Non-pigmented ciliary epithelial cell (primary cell): ENCODE results near the gene MYH14.
"Not testable (repeated sequence)": the region's sequence is repeated elsewhere in the genome, so short reads cannot be mapped to it uniquely, and the experiment has no call there.

ENCODE experiments used
- DNase-seq: peaks from one replicate; pipeline ENCODE4 v3.0.0-alpha.2; 2010; ENCODE audit warnings: low read depth

Gene MYH14

DNA sequence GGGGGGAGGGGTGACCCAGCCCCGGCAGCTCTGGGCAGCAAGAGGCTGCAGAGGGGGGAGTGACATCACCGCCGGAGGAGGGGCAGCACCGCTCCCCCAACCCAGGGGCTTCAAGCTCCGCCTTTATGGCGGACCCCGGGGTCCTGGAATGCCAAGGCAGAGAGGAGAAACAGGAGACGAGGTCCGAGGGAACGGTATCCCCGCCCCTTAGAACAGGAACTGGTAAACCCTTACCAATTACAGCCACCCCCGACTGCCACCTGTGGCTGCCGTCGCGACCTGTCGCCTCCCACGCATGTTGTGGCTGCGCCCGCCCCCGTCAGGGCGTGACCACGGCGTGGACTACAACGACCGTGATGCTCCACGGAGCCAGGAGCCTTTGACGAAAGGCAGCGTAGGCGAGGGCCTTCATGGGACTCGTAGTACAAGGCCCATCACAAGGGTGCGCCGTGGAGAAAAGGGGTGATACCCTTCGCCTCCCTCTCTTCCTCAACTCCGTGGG, 129.9 kb downstream of the MYH14 start:
- peak; percentile 67 for DNase-seq

DNA sequence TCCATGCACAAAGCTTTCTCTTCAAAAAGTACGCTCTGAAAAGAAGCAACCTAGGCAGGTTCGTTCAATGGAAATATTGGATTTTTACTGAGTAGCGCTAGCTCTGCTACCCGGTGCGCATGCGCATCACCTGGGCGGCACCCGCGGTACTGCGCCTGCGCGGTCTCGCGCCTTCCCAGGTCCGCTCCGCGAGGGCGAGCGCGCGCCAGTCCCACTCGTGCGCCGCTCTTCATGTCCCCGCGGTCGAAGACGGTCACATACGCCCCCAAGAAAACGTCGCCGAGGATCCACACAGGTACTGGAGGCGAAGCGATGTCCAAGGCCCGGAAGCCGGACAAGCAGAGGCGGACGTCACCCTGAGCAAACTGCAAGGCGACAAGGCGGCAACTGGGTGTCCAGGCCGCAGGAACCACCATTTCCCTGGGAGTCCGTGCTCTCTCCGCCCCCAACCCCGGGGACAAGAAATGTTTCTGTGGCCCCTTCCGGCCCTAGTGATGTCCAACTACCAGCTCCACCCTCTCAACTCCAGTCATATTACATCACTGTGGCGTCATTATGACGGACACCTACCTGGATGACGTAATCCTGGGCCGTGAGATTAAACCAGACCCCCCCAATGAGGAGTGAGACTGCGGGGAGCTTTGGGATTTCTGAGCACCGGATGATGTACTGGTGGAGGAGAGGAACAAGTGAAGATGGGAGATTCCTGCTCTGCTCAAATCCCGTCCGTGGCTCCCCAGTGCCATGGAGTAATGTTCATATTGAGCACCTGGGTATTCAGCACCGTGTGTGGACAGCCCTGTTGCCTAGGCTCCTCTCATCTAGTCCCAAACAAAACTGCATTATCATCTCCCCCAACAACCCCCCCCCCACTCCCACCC, 130.6 kb downstream of the MYH14 start:
- DNase-seq: no peak

DNA sequence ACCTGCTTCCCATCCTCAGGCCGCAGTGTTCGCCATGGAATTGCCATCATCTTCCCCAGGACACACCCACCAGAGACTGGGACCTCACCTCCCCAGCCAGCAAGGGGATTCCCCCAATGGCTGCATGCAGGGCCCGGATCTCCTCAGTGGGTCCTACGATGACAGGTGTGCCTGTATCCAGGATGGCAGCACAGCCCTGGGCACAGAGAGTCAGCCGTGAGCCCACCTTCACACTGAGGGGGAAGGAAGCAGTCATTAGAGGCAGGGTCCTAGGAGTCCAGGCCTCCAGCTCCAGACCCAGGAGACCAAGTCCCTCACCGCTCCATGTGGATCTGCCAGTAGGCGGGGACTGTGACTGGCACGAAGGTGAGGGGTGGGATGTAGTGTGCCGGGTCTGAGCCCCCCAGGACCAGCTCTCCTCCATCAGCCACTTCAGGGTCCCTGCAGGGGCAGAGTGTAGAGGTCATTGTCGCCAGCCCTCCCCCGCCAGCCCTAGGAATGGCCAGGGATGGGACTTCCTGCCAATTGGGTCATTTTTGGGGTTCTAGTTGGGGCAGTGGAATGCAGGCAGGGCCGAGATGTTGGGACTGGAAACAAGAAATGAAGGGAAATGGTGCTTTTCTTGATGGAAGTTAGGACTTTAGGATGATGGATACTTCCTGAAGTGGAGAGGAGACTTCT, 131.5 kb downstream of the MYH14 start:
- no peak for DNase-seq

DNA sequence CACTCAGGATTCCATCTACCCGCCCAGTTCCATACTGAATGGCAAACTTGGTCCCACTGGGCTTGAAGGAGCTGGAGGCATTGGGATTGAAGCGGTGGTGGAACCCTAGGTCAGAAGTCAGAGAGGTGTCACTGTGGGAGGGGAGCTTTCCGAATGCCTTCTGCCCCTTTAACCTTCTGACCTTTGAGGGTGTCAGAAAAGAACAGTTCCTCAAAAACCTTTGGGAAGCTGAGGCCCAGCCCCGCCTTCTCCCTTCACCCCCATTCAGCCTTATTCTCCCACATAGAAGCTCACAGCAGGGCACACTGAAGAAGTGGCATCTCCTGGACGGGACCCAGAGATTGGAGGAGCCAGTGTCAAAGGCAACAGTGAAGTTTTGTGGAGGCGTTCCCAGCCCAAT, 133.6 kb downstream of the MYH14 start:
- DNase-seq: not testable (repeated sequence)

DNA sequence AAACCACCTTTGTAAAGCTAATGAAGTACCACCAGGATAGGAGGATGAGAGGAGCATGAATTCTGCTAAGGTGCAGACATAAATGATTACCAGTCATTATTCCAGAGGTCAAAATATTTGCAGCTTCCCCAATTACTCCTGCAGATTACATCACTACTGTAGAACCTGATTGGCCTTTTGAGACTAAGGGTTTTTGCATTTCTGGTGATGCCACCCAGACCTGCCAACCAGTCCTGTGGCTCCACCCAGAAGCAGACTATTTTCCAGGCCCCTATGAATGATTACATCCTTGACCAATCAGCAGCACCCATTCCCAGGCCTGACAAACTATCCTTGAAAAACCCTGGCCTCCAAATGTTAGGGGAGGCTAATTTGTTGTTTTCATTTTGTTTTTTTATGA, 136.9 kb downstream of the MYH14 start:
- no peak for DNase-seq

DNA sequence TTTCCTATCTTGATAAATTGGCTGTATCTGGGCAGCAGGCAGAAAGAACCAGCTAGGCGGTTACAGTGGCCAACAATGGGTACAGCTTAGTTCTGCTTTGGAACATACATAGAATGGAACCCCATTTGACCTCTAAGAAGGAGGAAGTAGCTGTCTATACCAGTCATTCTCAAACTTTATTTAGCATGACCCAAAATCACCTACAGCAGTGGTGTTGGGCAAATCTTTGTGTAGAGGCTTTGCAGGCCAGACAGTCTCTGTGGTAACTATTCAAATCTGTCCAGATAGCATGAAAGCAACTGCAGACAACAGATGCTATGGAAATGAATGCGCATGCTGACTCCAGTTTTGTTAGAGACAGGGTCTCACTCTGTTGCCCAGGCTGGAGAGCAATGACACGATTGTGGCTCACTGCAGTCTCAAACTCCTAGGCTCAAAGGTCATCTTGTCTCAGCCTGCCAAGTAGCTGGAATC, 137.7 kb downstream of the MYH14 start:
- no peak for DNase-seq

DNA sequence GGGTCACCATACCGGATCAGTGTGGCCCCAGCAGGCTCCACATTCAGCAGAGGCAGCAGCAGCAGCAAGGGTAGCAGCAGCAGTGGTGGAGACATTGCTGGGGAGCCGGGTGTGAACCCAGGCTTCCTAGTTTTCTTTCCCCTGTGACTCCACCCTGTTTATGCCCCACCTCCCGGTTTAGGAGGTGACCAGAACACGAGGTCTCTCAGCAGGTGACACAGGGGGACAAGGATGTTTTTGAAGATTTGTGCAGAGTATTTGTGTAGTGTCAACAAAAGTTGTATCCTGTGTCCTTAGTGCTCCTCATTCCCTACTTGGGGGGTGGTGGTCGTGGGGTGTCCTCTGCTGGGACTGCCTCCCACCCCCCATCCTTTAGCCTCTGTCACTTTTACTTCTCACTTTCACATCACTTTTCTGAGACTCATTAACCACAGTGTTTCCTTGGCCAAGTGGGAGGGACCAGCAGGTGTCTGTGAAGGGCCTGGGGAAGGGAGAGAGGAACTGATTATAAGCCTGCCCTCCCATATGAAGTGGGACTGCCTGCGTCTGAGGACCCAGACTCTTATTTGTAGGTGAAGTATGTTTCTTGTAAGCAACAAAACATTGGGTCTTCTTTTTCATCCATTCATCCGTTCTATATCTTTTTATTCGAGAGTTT, 141.4 kb downstream of the MYH14 start:
- no peak for DNase-seq

DNA sequence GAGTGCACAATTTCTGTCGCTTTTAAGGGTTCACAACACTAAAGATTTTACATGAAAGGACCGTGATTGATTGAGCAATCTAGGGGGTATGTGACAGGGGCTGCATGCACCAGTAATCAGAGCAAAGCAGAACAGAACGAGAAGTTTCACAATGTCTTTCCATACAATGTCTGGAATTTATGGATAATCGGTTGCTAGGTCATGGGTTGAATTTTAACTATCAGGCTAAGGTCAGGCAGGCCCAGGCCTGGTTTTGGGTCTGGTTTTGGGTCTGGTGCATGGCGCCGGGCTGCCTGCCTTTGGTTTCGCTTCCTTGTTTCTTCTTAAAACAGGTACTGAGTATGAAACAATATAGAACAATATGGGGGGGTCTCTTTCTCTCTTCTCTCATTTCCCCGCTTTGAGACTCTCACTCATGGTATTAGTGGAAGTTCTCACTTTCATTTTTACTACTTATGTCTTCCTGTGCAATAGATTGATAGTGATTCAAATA, 143.7 kb downstream of the MYH14 start:
- not testable (repeated sequence) for DNase-seq

DNA sequence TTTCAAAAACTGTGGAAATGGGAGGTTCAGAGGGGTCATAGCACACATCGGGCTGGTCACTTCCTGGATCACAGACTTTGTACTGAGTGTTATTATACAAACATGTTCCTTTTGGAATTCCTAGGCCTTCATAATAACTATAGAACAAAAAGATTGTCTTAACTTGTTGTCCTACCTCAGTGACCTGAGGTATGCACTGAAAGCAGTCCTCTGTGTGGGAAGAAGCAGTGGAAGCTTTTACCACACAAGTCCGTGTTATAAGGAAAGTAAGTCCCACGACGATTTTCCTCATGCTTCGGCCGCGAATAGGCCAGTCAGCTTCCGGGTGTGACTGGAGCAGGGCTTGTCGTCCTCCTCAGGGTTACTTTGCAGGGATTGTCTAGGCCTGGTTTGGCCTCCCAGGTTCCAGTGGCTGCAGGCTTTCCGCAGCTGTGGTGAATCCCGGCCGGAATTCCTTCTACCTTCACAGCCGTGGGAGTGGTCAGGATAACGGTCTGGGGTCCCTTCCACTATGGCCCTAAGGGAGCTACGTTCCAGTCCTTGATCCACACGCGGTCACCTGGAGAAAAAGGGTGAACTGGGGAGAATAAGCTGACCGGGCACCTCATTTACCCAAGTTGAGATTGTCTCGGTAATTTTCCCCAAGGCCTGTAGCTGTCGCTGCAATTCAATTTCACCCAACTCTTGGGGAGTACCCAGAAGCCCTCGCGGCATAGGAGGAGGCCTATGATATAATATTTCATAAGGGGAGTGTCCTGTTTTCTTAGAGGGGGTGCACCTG, 146.0 kb downstream of the MYH14 start:
- DNase-seq: no peak

DNA sequence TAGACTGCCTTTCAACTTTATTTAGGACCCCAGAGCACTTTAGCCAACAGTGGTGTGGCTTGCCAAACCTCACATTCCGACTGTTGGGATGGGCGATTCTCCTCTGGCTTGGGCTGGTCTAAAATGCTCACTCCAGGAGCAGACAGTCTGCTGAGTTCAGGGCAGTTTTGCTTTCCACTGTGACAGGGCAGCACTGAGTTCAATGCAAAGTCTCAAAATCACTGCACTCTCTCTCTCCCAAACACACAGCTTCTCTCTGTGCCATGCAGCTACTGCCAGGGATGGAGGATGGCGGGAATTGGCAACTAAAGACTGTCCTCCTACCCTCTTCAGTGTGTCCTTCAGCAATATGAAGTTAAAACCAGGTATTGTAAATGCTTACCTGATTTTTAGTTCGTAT, 148.8 kb downstream of the MYH14 start:
- DNase-seq: no peak

DNA sequence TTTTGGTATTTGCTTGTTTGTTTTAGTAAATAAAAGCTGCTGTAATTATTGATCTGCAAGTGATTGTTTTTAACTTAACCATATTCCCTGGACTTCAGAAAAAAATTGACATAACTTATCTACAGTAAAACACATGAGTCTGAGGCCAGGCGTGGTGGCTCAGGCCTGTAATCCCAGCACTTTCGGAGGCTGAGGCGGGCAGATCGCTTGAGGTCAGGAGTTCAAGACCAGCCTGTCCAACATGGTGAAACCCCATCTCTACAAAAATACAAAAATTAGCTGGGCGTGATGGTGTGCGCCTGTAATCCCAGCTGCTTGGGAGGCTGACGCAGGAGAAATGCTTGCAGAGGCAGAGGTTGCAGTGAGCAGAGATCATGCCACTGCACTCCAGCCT, 150.1 kb downstream of the MYH14 start:
- not testable (repeated sequence) for DNase-seq

DNA sequence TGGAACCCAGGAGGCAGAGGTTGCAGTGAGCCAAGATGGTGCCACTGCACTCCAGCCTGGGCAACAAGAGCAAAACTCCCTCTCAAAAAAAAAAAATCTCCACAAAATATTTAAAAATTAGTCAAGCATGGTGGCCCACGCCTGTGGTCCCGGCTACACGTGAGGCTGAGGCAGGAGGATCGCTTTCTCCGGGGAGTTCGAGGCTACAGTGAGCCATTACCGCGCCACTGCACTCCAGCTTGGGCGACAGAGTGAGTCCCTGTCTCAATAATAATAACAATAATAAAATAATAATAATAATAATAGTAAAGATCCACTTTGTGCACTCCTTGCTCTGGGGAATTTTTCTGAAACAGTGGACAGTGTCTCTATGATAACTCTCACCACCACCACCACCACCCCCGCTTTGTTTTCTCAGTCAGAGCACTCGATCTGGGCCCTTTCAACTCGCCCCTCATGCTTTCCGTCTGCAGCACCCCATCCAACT, 153.3 kb downstream of the MYH14 start:
- no peak for DNase-seq

DNA sequence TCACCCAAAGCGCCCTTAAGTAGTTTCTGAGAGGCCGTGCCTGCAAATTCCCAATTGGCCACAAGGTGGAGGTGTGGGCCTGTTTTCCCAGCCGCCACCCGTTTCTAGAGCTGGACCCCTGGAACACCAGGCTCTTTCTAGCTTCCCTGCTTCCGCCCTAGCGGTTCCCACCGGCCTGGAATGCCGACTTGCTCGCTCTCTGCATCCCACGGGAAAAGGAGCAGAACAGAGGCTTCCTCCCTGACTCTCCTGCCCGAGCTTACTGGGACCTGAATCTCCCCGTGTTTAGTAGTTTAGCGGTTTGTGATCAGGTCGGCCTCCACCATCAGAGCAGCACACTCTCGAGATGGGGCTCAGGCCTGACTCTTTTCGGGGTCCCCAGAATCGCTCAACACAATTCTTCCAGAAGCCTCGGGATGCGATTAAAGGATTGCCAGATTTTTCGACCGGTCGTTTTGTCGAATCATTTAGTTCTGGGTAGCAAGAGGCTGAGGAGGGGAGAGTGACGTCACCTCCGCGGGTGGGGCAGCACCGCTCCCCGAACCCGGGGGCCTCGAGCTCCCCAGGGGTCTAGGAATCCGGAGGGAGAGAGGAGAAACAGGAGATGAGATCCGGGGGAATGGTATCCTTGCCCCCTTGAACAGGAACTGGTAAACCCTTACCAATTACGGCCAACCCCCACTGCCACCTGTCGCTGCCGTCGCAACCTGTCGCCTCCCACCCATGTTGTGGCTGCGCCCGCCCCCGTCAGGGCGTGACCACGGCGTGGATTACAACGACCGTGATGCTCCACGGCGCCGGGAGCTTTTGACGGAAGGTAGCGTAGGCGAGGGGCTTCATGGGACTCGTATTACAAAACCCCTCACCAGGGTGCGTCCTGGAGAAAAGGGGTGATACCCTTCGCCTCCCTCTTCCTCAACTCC, 154.0 kb downstream of the MYH14 start:
- no peak for DNase-seq

DNA sequence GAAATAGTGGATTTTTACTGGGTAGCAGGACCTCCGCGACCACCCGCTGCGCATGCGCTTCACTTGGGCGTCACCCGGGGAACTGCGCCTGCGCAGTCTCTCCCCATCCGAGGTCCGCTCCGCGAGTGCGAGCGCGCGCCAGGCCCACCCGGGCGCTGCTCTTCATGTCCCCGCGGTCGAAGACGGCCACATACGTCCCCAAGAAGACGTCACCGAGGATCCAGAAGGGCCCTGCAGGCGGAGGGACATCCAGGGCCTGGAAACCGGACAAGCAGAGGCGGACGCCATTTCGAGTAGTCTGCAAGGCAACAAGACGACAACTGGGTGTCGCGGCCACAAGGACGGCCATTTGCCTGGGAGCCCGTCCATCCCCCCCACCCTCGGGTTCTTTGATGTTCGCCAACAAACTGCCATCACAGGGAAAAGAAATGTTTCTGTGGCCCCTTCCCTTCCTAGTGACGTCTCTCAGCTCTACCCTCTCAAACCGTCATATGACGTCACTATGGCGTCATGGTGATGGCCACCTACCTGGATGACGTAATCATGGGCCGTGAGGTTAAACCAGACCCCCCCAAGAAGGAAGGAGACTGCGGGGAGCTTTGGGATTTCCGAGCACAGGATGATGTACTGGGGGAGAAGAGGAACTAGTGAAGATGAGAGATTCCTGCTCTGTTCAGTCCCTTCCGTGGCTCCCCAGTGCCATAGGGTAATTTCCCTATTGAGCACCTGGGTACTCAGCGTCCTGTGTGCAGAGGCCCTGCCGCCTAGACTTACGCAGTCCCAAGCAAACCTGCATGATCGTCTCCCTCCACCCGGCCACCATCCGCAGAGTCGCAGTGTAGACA, 155.3 kb downstream of the MYH14 start:
- DNase-seq: no peak

DNA sequence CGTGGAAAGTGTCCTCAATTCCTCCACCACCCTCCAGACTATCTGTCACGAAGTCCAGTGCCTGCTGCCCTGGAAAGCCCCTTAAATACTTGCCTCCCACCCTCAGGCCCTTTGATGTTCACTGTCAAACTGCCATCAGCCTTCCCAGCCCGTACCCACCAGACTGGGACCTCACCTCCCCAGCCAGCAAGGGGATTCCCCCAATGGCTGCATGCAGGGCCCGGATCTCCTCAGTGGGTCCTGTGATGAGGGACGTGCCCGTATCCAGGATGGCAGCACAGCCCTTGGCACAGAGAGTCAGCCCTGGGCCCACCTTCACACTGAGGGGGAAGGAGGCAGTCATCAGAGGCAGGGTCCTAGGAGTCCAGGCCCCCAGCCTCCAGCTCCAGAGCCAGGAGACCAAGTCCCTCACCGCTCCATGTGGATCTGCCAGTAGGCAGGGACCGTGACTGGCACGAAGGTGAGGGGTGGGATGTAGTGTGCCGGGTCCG, 156.0 kb downstream of the MYH14 start:
- DNase-seq: no peak
